IMR-90 (cell line): ENCODE data around the gene LZTFL1. TPM values are rescaled to one million over a fixed set of nuclear protein-coding genes. Genes with fewer than 3 reads are reported as not detected.

ENCODE experiments used
- ATAC-seq: fragments of 200-7000 bp; cut with Tn5 transposase; 2 replicates; pipeline ENCODE4 v1.9.1; 2020; ENCODE audit warnings: low read depth, mild to moderate bottlenecking, moderate library complexity
- BruUV-seq: library from RNA; stranded (reverse); fragments of 400-500 nt; replicated peaks from 2 replicates; lab custom pipeline; 2021; lab: Mats Ljungman, UMichigan
- CTCF ChIA-PET: fragments of 300-600 bp; formaldehyde crosslinking; extraction: SDS; loops from one replicate; lab custom pipeline; 2021; ENCODE audit warnings: antibody characterized with exemption; lab: Yijun Ruan, JAX
- POLR2A ChIA-PET: fragments of 300-600 bp; sonication (Branson Sonifier 250); formaldehyde crosslinking; loops from one replicate; lab custom pipeline; 2022; ENCODE audit warnings: antibody characterized with exemption; ENCODE audit not compliant: unreplicated experiment; lab: Charles Lee
- DNase-seq: peaks from one replicate; pipeline ENCODE4 v3.0.0; 2013
- H2AFZ ChIP-seq: replicated peaks from 2 replicates; pipeline ENCODE3; 2013; ENCODE audit warnings: low read length, mild to moderate bottlenecking; ENCODE audit not compliant: poor library complexity
- H2AK5ac ChIP-seq: 2 replicates; pipeline ENCODE4 v1.6.1; 2013; ENCODE audit warnings: low read depth, low read length, inconsistent platforms
- H2AK9ac ChIP-seq: replicated peaks from 2 replicates; pipeline ENCODE3; 2013; ENCODE audit warnings: mild to moderate bottlenecking, low read depth, low read length, moderate library complexity; ENCODE audit not compliant: poor library complexity
- H2BK120ac ChIP-seq: 2 replicates; pipeline ENCODE4 v1.6.1; 2013; ENCODE audit warnings: low read depth, low read length, inconsistent platforms
- H2BK15ac ChIP-seq: 3 replicates; pipeline ENCODE4 v1.6.1; 2013; ENCODE audit warnings: low read depth, low read length, inconsistent platforms
- H2BK20ac ChIP-seq: 2 replicates; pipeline ENCODE4 v1.6.1; 2013; ENCODE audit warnings: low read depth, mild to moderate bottlenecking, inconsistent platforms, low read length, moderate library complexity
- H2BK5ac ChIP-seq: 2 replicates; pipeline ENCODE4 v1.6.1; 2013; ENCODE audit warnings: mild to moderate bottlenecking, low read depth, low read length, inconsistent platforms; ENCODE audit not compliant: poor library complexity, severe bottlenecking
- H3K14ac ChIP-seq: replicated peaks from 2 replicates; pipeline ENCODE4 v1.6.1; 2013; ENCODE audit warnings: low read depth, low read length, inconsistent platforms
- H3K18ac ChIP-seq: 2 replicates; pipeline ENCODE4 v1.6.1; 2013; ENCODE audit warnings: low read depth, low read length, control low read depth
- H3K23ac ChIP-seq: 2 replicates; pipeline ENCODE4 v1.6.1; 2013; ENCODE audit warnings: low read depth, low read length, inconsistent platforms
- H3K27ac ChIP-seq: 2 replicates; pipeline ENCODE4 v1.5.1; 2013; ENCODE audit warnings: mild to moderate bottlenecking, control low read depth, low read length; ENCODE audit not compliant: insufficient read depth
- H3K27me3 ChIP-seq: 2 replicates; pipeline ENCODE4 v1.6.1; 2013; ENCODE audit warnings: low read length; ENCODE audit not compliant: control insufficient read depth, insufficient read depth
- H3K36me3 ChIP-seq: 2 replicates; pipeline ENCODE4 v1.6.1; 2013; ENCODE audit warnings: low read length, mixed read lengths; ENCODE audit not compliant: control insufficient read depth, insufficient read depth
- H3K4ac ChIP-seq: 2 replicates; pipeline ENCODE4 v1.6.1; 2013; ENCODE audit warnings: low read depth, low read length, inconsistent platforms
- H3K4me1 ChIP-seq: 2 replicates; pipeline ENCODE4 v1.6.1; 2013; ENCODE audit warnings: low read length, mixed read lengths; ENCODE audit not compliant: control insufficient read depth, insufficient read depth
- H3K4me2 ChIP-seq: 2 replicates; pipeline ENCODE4 v1.6.1; 2013; ENCODE audit warnings: low read depth, mild to moderate bottlenecking, control low read depth, low read length, moderate library complexity
- H3K4me3 ChIP-seq: 2 replicates; pipeline ENCODE4 v1.5.1; 2013; ENCODE audit warnings: low read depth, mild to moderate bottlenecking, control low read depth, low read length, moderate library complexity; ENCODE audit not compliant: insufficient read depth
- H3K56ac ChIP-seq: 2 replicates; pipeline ENCODE4 v1.6.1; 2013; ENCODE audit warnings: low read length, inconsistent platforms; ENCODE audit not compliant: insufficient read depth; ENCODE audit errors: extremely low read depth
- H3K79me1 ChIP-seq, 2 experiments: 2 replicates each; pipeline ENCODE4 v1.6.1; 2013; ENCODE audit warnings: low read length in 2 of 2, inconsistent platforms in 1 of 2, low read depth in 1 of 2
- H3K9ac ChIP-seq: 2 replicates; pipeline ENCODE4 v1.6.1; 2013; ENCODE audit warnings: low read depth, low read length, control low read depth
- H3K9me1 ChIP-seq: 2 replicates; pipeline ENCODE4 v1.6.1; 2013; ENCODE audit warnings: low read length, inconsistent platforms; ENCODE audit not compliant: insufficient read depth
- H3K9me3 ChIP-seq: 2 replicates; pipeline ENCODE4 v1.6.1; 2013; ENCODE audit warnings: low read length; ENCODE audit not compliant: control insufficient read depth, insufficient read depth
- H4K20me1 ChIP-seq: 2 replicates; pipeline ENCODE4 v1.6.1; 2013; ENCODE audit warnings: low read length, inconsistent platforms; ENCODE audit not compliant: insufficient read depth
- H4K5ac ChIP-seq: 2 replicates; pipeline ENCODE4 v1.6.1; 2013; ENCODE audit warnings: mild to moderate bottlenecking, low read depth, low read length, control low read depth
- H4K8ac ChIP-seq, 2 experiments: 2 replicates each; pipeline ENCODE4 v1.6.1; 2013; ENCODE audit warnings: low read depth in 2 of 2, low read length in 2 of 2, control low read depth in 1 of 2, inconsistent platforms in 1 of 2
- H4K91ac ChIP-seq: 2 replicates; pipeline ENCODE4 v1.6.1; 2013; ENCODE audit warnings: low read depth, low read length, inconsistent platforms; ENCODE audit not compliant: insufficient read depth
- BHLHE40 ChIP-seq: fragments of 150-350 bp; IDR thresholded peaks from 2 replicates; pipeline ENCODE4 v1.6.1; 2016; ENCODE audit warnings: mild to moderate bottlenecking, low read depth, low read length
- CEBPB ChIP-seq: IDR thresholded peaks from 2 replicates; pipeline ENCODE4 v1.6.1; 2012; ENCODE audit warnings: low read depth, low read length, improper control_type of control experiment
- CHD1 ChIP-seq: IDR thresholded peaks from 2 replicates; pipeline ENCODE4 v1.6.1; 2012; ENCODE audit warnings: low read depth, low read length, improper control_type of control experiment
- CTCF ChIP-seq: conservative IDR thresholded peaks from 2 replicates; pipeline ENCODE4 v1.5.1; 2012; ENCODE audit warnings: mild to moderate bottlenecking, low read depth, low read length, improper control_type of control experiment
- ELK1 ChIP-seq: fragments of 150-350 bp; IDR thresholded peaks from 2 replicates; pipeline ENCODE4 v1.6.1; 2016; ENCODE audit warnings: low read depth, mild to moderate bottlenecking, low read length, moderate library complexity, borderline replicate concordance
- FOS ChIP-seq: fragments of 150-350 bp; IDR thresholded peaks from 2 replicates; pipeline ENCODE4 v1.6.1; 2016; ENCODE audit warnings: low read depth, low read length
- MAFK ChIP-seq: IDR thresholded peaks from 2 replicates; pipeline ENCODE4 v1.6.1; 2012; ENCODE audit warnings: low read depth, low read length, improper control_type of control experiment
- MAZ ChIP-seq: IDR thresholded peaks from 2 replicates; pipeline ENCODE4 v1.6.1; 2012; ENCODE audit warnings: low read depth, mild to moderate bottlenecking, low read length, improper control_type of control experiment, moderate library complexity, borderline replicate concordance
- MXI1 ChIP-seq: IDR thresholded peaks from 2 replicates; pipeline ENCODE4 v1.6.1; 2012; ENCODE audit warnings: low read depth, mild to moderate bottlenecking, low read length, moderate library complexity, borderline replicate concordance
- NFE2L2 ChIP-seq: fragments of 150-350 bp; IDR thresholded peaks from 2 replicates; pipeline ENCODE4 v1.6.1; 2016; ENCODE audit warnings: low read depth, mild to moderate bottlenecking, low read length
- POLR2A ChIP-seq: IDR thresholded peaks from 2 replicates; pipeline ENCODE4 v1.6.1; 2012; ENCODE audit warnings: mild to moderate bottlenecking, low read depth, low read length
- RAD21 ChIP-seq: IDR thresholded peaks from 2 replicates; pipeline ENCODE4 v1.6.1; 2012; ENCODE audit warnings: low read length, improper control_type of control experiment
- RCOR1 ChIP-seq: IDR thresholded peaks from 2 replicates; pipeline ENCODE4 v1.6.1; 2012; ENCODE audit warnings: mild to moderate bottlenecking, low read length, improper control_type of control experiment; ENCODE audit not compliant: insufficient replicate concordance
- RFX5 ChIP-seq: IDR thresholded peaks from 2 replicates; pipeline ENCODE4 v1.8.0; 2012; ENCODE audit warnings: low read depth, mild to moderate bottlenecking, low read length, moderate library complexity
- SMC3 ChIP-seq: fragments of 150-350 bp; IDR thresholded peaks from 2 replicates; pipeline ENCODE4 v1.6.1; 2016; ENCODE audit warnings: low read depth, mild to moderate bottlenecking, antibody characterized with exemption, low read length, moderate library complexity
- USF2 ChIP-seq: fragments of 150-350 bp; IDR thresholded peaks from 2 replicates; pipeline ENCODE4 v1.6.1; 2017; ENCODE audit warnings: mild to moderate bottlenecking, antibody characterized with exemption, low read length, low read depth
- dilution Hi-C: fragments of 300-500 bp; cut with HindIII; formaldehyde crosslinking; loops from one replicate; pipeline ENCODE4 v1.14.3; 2018; ENCODE audit warnings: low sequenced_read_pairs; ENCODE audit not compliant: unreplicated experiment
- in situ Hi-C: fragments of 300-500 bp; cut with MboI; formaldehyde crosslinking; loops from 3 replicates; pipeline ENCODE4 v1.14.3; 2019; ENCODE audit warnings: low sequenced_read_pairs, inconsistent platforms, mixed read lengths
- intact Hi-C: fragments of 100-400 bp; cut with micrococcal nuclease; formaldehyde crosslinking; loops from 2 replicates; pipeline ENCODE4 v1.10.0; 2022
- polyA plus RNA-seq, 3 experiments: library from polyadenylated mRNA; depleted of rRNA; stranded (reverse); fragments of >200 nt; gene quantifications; 2 replicates each; pipeline ENCODE4 v1.2.3, GENCODE V29; 2012; ENCODE audit warnings: low replicate concordance in 1 of 3
- total RNA-seq: library from RNA; depleted of rRNA; stranded (reverse); fragments of >200 nt; gene quantifications from 2 replicates; pipeline ENCODE4 v1.2.3, GENCODE V29; 2012

Gene LZTFL1
- total and polyA plus RNA-seq, 2 of the 4 experiments (the other 2 are of a cell fraction): 10.3 to 10.4 TPM

- ATAC-seq (no peak), DNase-seq (no peak)
- in situ Hi-C loops: no loop called here
- no peak overlapping the region for H2BK20ac ChIP-seq
- H3K36me3 ChIP-seq: no peaks in the 10 kb centered on the region
- H3K4me2 ChIP-seq: no peak overlapping the region
- no peak overlapping the region for H4K5ac ChIP-seq
- peaks cover 48% of the 10 kb centered on the region for H3K27me3 ChIP-seq
- no peak overlapping the region for H3K56ac ChIP-seq
- no peaks in the 10 kb centered on the region for H4K20me1 ChIP-seq
- H2AK9ac ChIP-seq: no peak overlapping the region
- no peak overlapping the region for H3K27ac ChIP-seq
- dilution Hi-C loops: no loop called here
- POLR2A ChIA-PET: no interaction called here
- no peak overlapping the region for H3K14ac ChIP-seq
- H3K4me1 ChIP-seq: no peaks in the 10 kb centered on the region
- H3K9me1 ChIP-seq: 0 out of 2 replicates have a peak, but pooled peaks cover 2% of the 10 kb centered on the region
- no peak overlapping the region for H2AFZ ChIP-seq
- no peak overlapping the region for H3K23ac ChIP-seq
- no peak overlapping the region for H2BK15ac ChIP-seq
- intact Hi-C loops: no loop called here
- H2AK5ac ChIP-seq: no peak overlapping the region
- no peak for TF ChIP-seq RCOR1
- TF ChIP-seq CHD1: no peak
- no peak for TF ChIP-seq RFX5
- TF ChIP-seq MAZ: no peak
- no peak for TF ChIP-seq ELK1
- TF ChIP-seq SMC3: no peak
- no peak for TF ChIP-seq BHLHE40
- no peak for TF ChIP-seq CEBPB
- TF ChIP-seq MXI1: no peak
- no peak for TF ChIP-seq NFE2L2
- no peak for TF ChIP-seq POLR2A
- TF ChIP-seq CTCF: no peak
- TF ChIP-seq FOS: no peak
- TF ChIP-seq USF2: no peak
- TF ChIP-seq RAD21: no peak
- no peak for TF ChIP-seq MAFK
- H3K79me1 ChIP-seq: no peaks in the 10 kb centered on the region
- H2BK120ac ChIP-seq: no peak overlapping the region
- CTCF ChIA-PET: no interaction called here
- no peak overlapping the region for H3K4ac ChIP-seq
- no TSS peak for BruUV-seq
- no peak overlapping the region for H3K9ac ChIP-seq
- H3K9me3 ChIP-seq: no peaks in the 10 kb centered on the region
- H2BK5ac ChIP-seq: no peak overlapping the region
- no peak overlapping the region for H4K91ac ChIP-seq
- no peak overlapping the region for H3K18ac ChIP-seq
- no peak overlapping the region for H3K4me3 ChIP-seq
- no peak overlapping the region for H4K8ac ChIP-seq
These were observed 31.1 kb upstream of the LZTFL1 start for GRCh38 chr3:45873036-45873435.
